Caco-2 (cell line): ENCODE results near the gene EXTL1. TPM values are rescaled to one million over a fixed set of nuclear protein-coding genes. Genes with fewer than 3 reads are reported as not detected.

ENCODE experiments used
- BruUV-seq: library from RNA; stranded (reverse); fragments of 400-500 nt; replicated peaks from 2 replicates; lab custom pipeline; 2021; lab: Mats Ljungman, UMichigan
- CTCF ChIA-PET: fragments of 300-600 bp; sonication (Branson Sonifier 250); formaldehyde crosslinking; loops from one replicate; lab custom pipeline; 2022; ENCODE audit warnings: antibody characterized with exemption; lab: Charles Lee
- POLR2A ChIA-PET: fragments of 300-600 bp; sonication (Branson Sonifier 250); formaldehyde crosslinking; loops from one replicate; lab custom pipeline; 2022; ENCODE audit warnings: antibody characterized with exemption; lab: Charles Lee
- DNase-seq, 2 experiments: peaks; one replicate each; pipeline versions ENCODE4 v3.0.0 to v3.0.0-alpha.2; 2020 to 2022
- H3K27me3 ChIP-seq: replicated peaks from 2 replicates; pipeline ENCODE4 v1.6.0; 2011; ENCODE audit warnings: low read length; ENCODE audit not compliant: control insufficient read depth, insufficient read depth
- H3K36me3 ChIP-seq: 2 replicates; pipeline ENCODE4 v1.5.1; 2011; ENCODE audit warnings: low read length; ENCODE audit not compliant: control insufficient read depth, insufficient read depth
- H3K4me1 ChIP-seq: fragments of 250-450 bp; sonication (Bioruptor Pico); 2 replicates; pipeline ENCODE4 v1.5.1; 2020; ENCODE audit warnings: mild to moderate bottlenecking
- H3K4me3 ChIP-seq: 2 replicates; pipeline ENCODE4 v1.5.1; 2011; ENCODE audit warnings: low read depth, mild to moderate bottlenecking, control low read depth, low read length
- H3K9me3 ChIP-seq: fragments of 250-450 bp; sonication (Bioruptor Pico); 2 replicates; pipeline ENCODE4 v1.5.1; 2020; ENCODE audit warnings: mild to moderate bottlenecking, moderate library complexity
- H3K27ac Mint-ChIP-seq: one replicate; pipeline ENCODE4 v1.8.0; 2022; ENCODE audit warnings: mixed read lengths; ENCODE audit not compliant: unreplicated experiment
- H3K27me3 Mint-ChIP-seq: one replicate; pipeline ENCODE4 v1.8.0; 2022; ENCODE audit warnings: mixed read lengths; ENCODE audit not compliant: insufficient read depth, unreplicated experiment
- H3K36me3 Mint-ChIP-seq: one replicate; pipeline ENCODE4 v1.8.0; 2022; ENCODE audit warnings: mild to moderate bottlenecking, mixed read lengths; ENCODE audit not compliant: insufficient read depth, unreplicated experiment
- H3K4me1 Mint-ChIP-seq: one replicate; pipeline ENCODE4 v1.8.0; 2022; ENCODE audit warnings: low read depth, mixed read lengths; ENCODE audit not compliant: unreplicated experiment
- H3K4me3 Mint-ChIP-seq: one replicate; pipeline ENCODE4 v1.8.0; 2022; ENCODE audit warnings: mild to moderate bottlenecking, moderate library complexity, mixed read lengths; ENCODE audit not compliant: unreplicated experiment
- H3K9me3 Mint-ChIP-seq: one replicate; pipeline ENCODE4 v1.8.0; 2022; ENCODE audit warnings: mixed read lengths; ENCODE audit not compliant: unreplicated experiment
- CTCF ChIP-seq, 2 experiments: fragments of 200-600 bp in 1 of 2; IDR thresholded peaks; 1 replicate in 1 of 2; 2 replicates in 1 of 2; pipeline versions ENCODE4 v1.5.1 to v1.8.0; 2011 to 2022; ENCODE audit warnings: antibody characterized with exemption in 1 of 2, control low read depth in 1 of 2, inconsistent platforms in 1 of 2, low read depth in 1 of 2, low read length in 1 of 2, mild to moderate bottlenecking in 1 of 2, moderate library complexity in 1 of 2; ENCODE audit not compliant: insufficient read depth in 1 of 2, severe bottlenecking in 1 of 2, unreplicated experiment in 1 of 2
- intact Hi-C: fragments of 100-400 bp; cut with micrococcal nuclease; formaldehyde crosslinking; loops from one replicate; pipeline ENCODE4 v1.10.0; 2022; ENCODE audit not compliant: unreplicated experiment
- total RNA-seq: library from RNA; stranded (reverse); gene quantifications from 2 replicates; pipeline ENCODE4 v1.2.3, GENCODE V29; 2022

EXTL1 gene
- total RNA-seq, 1 experiment from 2014 or later = 0.34 TPM

GRCh38 chr1:26038904-26039303 lies 17.3 kb downstream of the EXTL1 start:
- H3K4me3 Mint-ChIP-seq = no peak overlapping the region
- Histone ChIP-seq H3K27me3 (no peaks in the 10 kb centered on the region), H3K9me3 (no peaks in the 10 kb centered on the region), H3K36me3 (no peaks in the 10 kb centered on the region), H3K4me3 (no peak overlapping the region), H3K4me1 (peaks cover 9% of the 10 kb centered on the region)
- H3K9me3 Mint-ChIP-seq = no peaks in the 10 kb centered on the region
- TF ChIP-seq CTCF (IDR thresholded peaks at IDR 0.05; ENCODE audit: insufficient read depth in 1 of 2, low read depth in 1 of 2, low read length in 1 of 2, severe bottlenecking in 1 of 2, unreplicated experiment in 1 of 2) = no peak
- intact Hi-C loops = loop anchor here (5.0 kb wide), 1 partner anchor 123 kb away; no protein-coding TSS in a partner anchor
- ChIA-PET CTCF (no interaction called here), POLR2A (no interaction called here)
- no peak overlapping the region for H3K27ac Mint-ChIP-seq
- H3K4me1 Mint-ChIP-seq = peaks cover 8% of the 10 kb centered on the region
- DNase-seq = no peak
- no peaks in the 10 kb centered on the region for H3K27me3 Mint-ChIP-seq
- H3K36me3 Mint-ChIP-seq = no peaks in the 10 kb centered on the region
- BruUV-seq = no TSS peak

GRCh38 chr1:26041401-26041800 lies 19.8 kb downstream of the EXTL1 start:
- Histone ChIP-seq H3K4me1 (peaks cover 12% of the 10 kb centered on the region), H3K27me3 (no peaks in the 10 kb centered on the region), H3K4me3 (no peak overlapping the region), H3K36me3 (no peaks in the 10 kb centered on the region), H3K9me3 (no peaks in the 10 kb centered on the region)
- Mint-ChIP-seq H3K4me1 (no peaks in the 10 kb centered on the region), H3K27me3 (no peaks in the 10 kb centered on the region), H3K9me3 (no peaks in the 10 kb centered on the region), H3K36me3 (no peaks in the 10 kb centered on the region), H3K4me3 (no peak overlapping the region), H3K27ac (no peak overlapping the region)
- no peak for TF ChIP-seq CTCF (IDR thresholded peaks at IDR 0.05; ENCODE audit: insufficient read depth in 1 of 2, low read depth in 1 of 2, low read length in 1 of 2, severe bottlenecking in 1 of 2, unreplicated experiment in 1 of 2)
- no peak for DNase-seq
- intact Hi-C loops = no loop called here
- BruUV-seq = no TSS peak
- POLR2A ChIA-PET = no interaction called here
- CTCF ChIA-PET = no interaction called here

- no TSS peak for BruUV-seq
- ChIA-PET POLR2A (no interaction called here), CTCF (no interaction called here)
- Histone ChIP-seq H3K4me1 (peaks cover 13% of the 10 kb centered on the region), H3K27me3 (no peaks in the 10 kb centered on the region), H3K9me3 (no peaks in the 10 kb centered on the region), H3K4me3 (no peak overlapping the region), H3K36me3 (no peaks in the 10 kb centered on the region)
- Mint-ChIP-seq H3K9me3 (no peaks in the 10 kb centered on the region), H3K27ac (no peak overlapping the region), H3K4me1 (no peaks in the 10 kb centered on the region), H3K4me3 (no peak overlapping the region), H3K27me3 (no peaks in the 10 kb centered on the region), H3K36me3 (no peaks in the 10 kb centered on the region)
- no peak for DNase-seq
- no peak for TF ChIP-seq CTCF (IDR thresholded peaks at IDR 0.05; ENCODE audit: insufficient read depth in 1 of 2, low read depth in 1 of 2, low read length in 1 of 2, severe bottlenecking in 1 of 2, unreplicated experiment in 1 of 2)
- intact Hi-C loops = no loop called here
These were observed 20.4 kb downstream of the EXTL1 start for GRCh38 chr1:26041978-26042377.
